Aortic smooth muscle cell (primary cell): ENCODE results near the gene ZNF677. TPM values are rescaled to one million over a fixed set of nuclear protein-coding genes. Genes with fewer than 3 reads are reported as not detected.

Experiments used
- total RNA-seq: library from RNA; depleted of rRNA; stranded (reverse); fragments of >200 nt; gene quantifications from 2 replicates; pipeline ENCODE4 v1.2.3, GENCODE V29; 2014

ZNF677 gene
- total RNA-seq: 15.0 and 15.7 TPM in 2 replicates

GRCh38 chr19:53254411-53255341, at the start of gene ZNF677:
Gene ZNF677, minus strand, starts transcription at chr19:53254873. Its CDS starts 3,323 bp downstream, at chr19:53251550.

GRCh38 chr19:53267623-53268022, 12.9 kb upstream of the ZNF677 start, which contains the start of gene VN1R4:
Gene VN1R4, minus strand, starts transcription at chr19:53267723. Its CDS starts 58 bp downstream, at chr19:53267665.

GRCh38 chr19:53257715-53258342, 3.2 kb upstream of the ZNF677 start, which contains the start of gene VN1R2:
Gene VN1R2, plus strand, starts transcription at chr19:53258292. Its CDS starts 84 bp downstream, at chr19:53258376.

DNA sequence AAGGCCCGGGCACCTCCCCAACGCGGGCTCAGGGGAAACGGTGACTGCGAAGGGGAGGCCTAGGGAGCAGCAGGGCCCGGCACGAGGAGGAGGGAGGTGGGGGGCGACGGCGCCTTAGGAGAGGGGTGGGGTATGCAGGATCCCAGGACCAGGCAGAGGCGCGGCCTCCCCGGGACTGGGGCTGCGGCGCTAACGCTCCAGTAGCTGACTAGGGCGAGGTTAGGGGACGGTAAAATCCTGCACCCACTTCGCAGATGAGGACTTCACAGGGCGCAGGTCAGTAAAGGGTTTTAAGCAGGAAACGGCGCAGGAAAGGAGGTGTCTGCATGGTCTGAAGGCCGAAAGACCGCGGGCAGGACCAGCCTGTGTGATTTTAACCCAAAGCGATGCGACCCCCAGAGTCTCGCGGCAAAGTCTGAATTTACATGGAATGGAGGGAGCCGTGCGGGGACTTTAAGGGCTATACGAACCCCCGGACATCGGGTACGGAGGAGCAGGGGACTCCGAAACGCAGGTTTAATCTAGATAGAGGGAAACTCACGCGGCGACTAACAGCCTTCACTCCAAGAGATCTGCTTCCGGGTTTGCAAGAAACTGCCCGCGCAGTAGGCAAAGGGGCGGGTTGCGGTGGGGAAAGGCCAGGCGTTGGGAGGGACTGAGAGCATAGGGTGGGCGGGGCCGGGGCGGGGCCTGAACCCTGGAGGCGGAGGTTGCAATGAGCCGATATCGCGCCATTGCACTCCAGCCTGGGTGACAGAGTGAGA, 61.7 kb downstream of the ZNF677 start, which contains the start of gene ZNF665:
Gene ZNF665, minus strand, starts transcription at position 588 of the 764 bp plus-strand sequence. CDS start 10,460 bp downstream, outside the sequence.

Other genes with a start within 250 kb of the ZNF677 start
- gene ERVV-1, start 241.0 kb downstream of the ZNF677 start, total RNA-seq: not detected in 2 replicates
- not detected in 2 replicates for gene ERVV-2, start 210.1 kb downstream of the ZNF677 start, total RNA-seq
- 21.3 and 23.1 TPM in 2 replicates for gene ZNF160, start 151.5 kb downstream of the ZNF677 start, total RNA-seq
- gene ZNF415, start 122.0 kb downstream of the ZNF677 start, total RNA-seq: 12.7 and 12.9 TPM in 2 replicates
- gene ZNF347, start 95.8 kb downstream of the ZNF677 start, total RNA-seq: 8.0 and 8.5 TPM in 2 replicates
- gene ZNF665, start 61.5 kb downstream of the ZNF677 start, total RNA-seq: 2.2 and 4.1 TPM in 2 replicates
- gene VN1R2, start 3.4 kb upstream of the ZNF677 start, total RNA-seq: not detected in 2 replicates
- not detected in 2 replicates for gene VN1R4, start 12.8 kb upstream of the ZNF677 start, total RNA-seq
- 6.3 and 7.9 TPM in 2 replicates for gene ZNF845, start 78.9 kb upstream of the ZNF677 start, total RNA-seq
- gene ZNF525, start 110.8 kb upstream of the ZNF677 start, total RNA-seq: 6.3 and 6.6 TPM in 2 replicates
- gene ZNF765, start 140.3 kb upstream of the ZNF677 start, total RNA-seq: 9.8 and 11.1 TPM in 2 replicates
- 9.8 and 11.0 TPM in 2 replicates for gene ZNF761, start 177.1 kb upstream of the ZNF677 start, total RNA-seq
- 2.7 and 3.7 TPM in 2 replicates for gene ZNF813, start 212.9 kb upstream of the ZNF677 start, total RNA-seq